CD4-positive, CD25-positive, alpha-beta regulatory T cell (primary cell): Measurements from ENCODE around the gene PNPLA3. TPM values are rescaled to one million over a fixed set of nuclear protein-coding genes. Genes with fewer than 3 reads are reported as not detected.

Source experiments
- ATAC-seq, 2 donors: fragments of 150-1000 bp; cut with Tn5 transposase; one replicate each; pipeline ENCODE4 v1.10.0; 2021; ENCODE audit warnings: low read depth in 2 of 2, moderate number of reproducible peaks in 2 of 2, moderate library complexity in 1 of 2
- DNase-seq, 3 donors: peaks; one replicate each; pipeline versions ENCODE4 v3.0.0 to v3.0.0-alpha.2; 2012 to 2022; ENCODE audit warnings: mixed read lengths in 1 of 3
- H3K27ac ChIP-seq: one replicate; pipeline ENCODE4 v1.7.0; 2013; ENCODE audit warnings: mild to moderate bottlenecking, low read length; ENCODE audit not compliant: insufficient read depth, poor library complexity, severe bottlenecking
- H3K27me3 ChIP-seq: one replicate; pipeline ENCODE4 v1.7.0; 2013; ENCODE audit warnings: low read length; ENCODE audit not compliant: control insufficient read depth, insufficient read depth
- H3K36me3 ChIP-seq: one replicate; pipeline ENCODE4 v1.7.0; 2013; ENCODE audit warnings: mild to moderate bottlenecking, low read length, moderate library complexity; ENCODE audit not compliant: control insufficient read depth, insufficient read depth
- H3K4me1 ChIP-seq: 2 replicates; pipeline ENCODE4 v1.7.0; 2013; ENCODE audit warnings: mild to moderate bottlenecking, low read length; ENCODE audit not compliant: insufficient read depth, control insufficient read depth, poor library complexity, severe bottlenecking
- H3K4me3 ChIP-seq: one replicate; pipeline ENCODE4 v1.7.0; 2013; ENCODE audit warnings: low read depth, mild to moderate bottlenecking, low read length, moderate library complexity
- H3K9me3 ChIP-seq, 2 experiments: 1 replicate in 1 of 2; 2 replicates in 1 of 2; pipeline ENCODE4 v1.7.0; 2013; ENCODE audit warnings: low read length in 2 of 2, mild to moderate bottlenecking in 1 of 2, moderate library complexity in 1 of 2; ENCODE audit not compliant: control insufficient read depth in 2 of 2
- H3K27ac Mint-ChIP-seq, 3 donors: one replicate each; pipeline ENCODE4 v1.8.0; 2020 to 2022; ENCODE audit warnings: mild to moderate bottlenecking in 3 of 3, mixed read lengths in 3 of 3, moderate library complexity in 2 of 3
- H3K27me3 Mint-ChIP-seq: one replicate; pipeline ENCODE4 v1.8.0; 2022; ENCODE audit warnings: mild to moderate bottlenecking, mixed read lengths
- H3K36me3 Mint-ChIP-seq: one replicate; pipeline ENCODE4 v1.8.0; 2020; ENCODE audit warnings: mixed read lengths
- H3K4me1 Mint-ChIP-seq, 4 donors: one replicate each; pipeline ENCODE4 v1.8.0; 2020 to 2022; ENCODE audit warnings: mixed read lengths in 4 of 4, mild to moderate bottlenecking in 1 of 4
- H3K4me3 Mint-ChIP-seq, 4 donors: one replicate each; pipeline ENCODE4 v1.8.0; 2020 to 2022; ENCODE audit warnings: mild to moderate bottlenecking in 4 of 4, mixed read lengths in 4 of 4, moderate library complexity in 3 of 4
- H3K9me3 Mint-ChIP-seq, 7 donors: one replicate each; pipeline ENCODE4 v1.8.0; 2020 to 2022; ENCODE audit warnings: mixed read lengths in 7 of 7, mild to moderate bottlenecking in 3 of 7, moderate library complexity in 2 of 7
- polyA plus RNA-seq, 4 donors: library from polyadenylated mRNA; unstranded; fragments of 300-500 nt; fragmentation: Illumina TruSeq; gene quantifications; one replicate each; pipeline ENCODE4 v1.2.3, GENCODE V29; 2021
- total RNA-seq: library from RNA; stranded (reverse); gene quantifications from one replicate; pipeline ENCODE4 v1.2.3, GENCODE V29; 2022

The PNPLA3 gene
- total and polyA plus RNA-seq, 5 donors from 2014 or later: not detected

DNA sequence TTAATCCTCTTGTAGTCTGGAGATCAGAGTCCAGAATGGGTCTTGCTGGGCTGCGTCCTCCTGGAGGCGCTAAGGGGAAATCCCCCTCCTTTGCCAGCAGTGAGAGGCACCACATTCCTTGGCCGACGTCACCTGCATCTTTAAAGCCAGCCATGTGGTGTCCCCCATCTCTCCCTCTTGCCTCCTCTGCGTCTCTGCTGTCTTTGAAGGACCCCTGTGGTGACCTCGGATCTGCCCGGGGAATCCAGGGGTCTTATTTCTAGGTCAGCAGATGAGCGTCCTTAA, 73.3 kb downstream of the PNPLA3 start:
- Histone ChIP-seq H3K4me3 (peak overlapping the region; percentile 79), H3K36me3 (peaks cover 22% of the 10 kb centered on the region), H3K27ac (peak overlapping the region; percentile 73), H3K9me3 (no peaks in the 10 kb centered on the region), H3K4me1 (peaks cover 18% of the 10 kb centered on the region), H3K27me3 (no peaks in the 10 kb centered on the region)
- Mint-ChIP-seq H3K9me3 (no peaks in the 10 kb centered on the region), H3K36me3 (peaks cover 26% of the 10 kb centered on the region), H3K27ac (peak overlapping the region; percentile 89 to 95 (median 93)), H3K4me3 (peak overlapping the region; percentile 87 to 97 (median 93)), H3K27me3 (no peaks in the 10 kb centered on the region), H3K4me1 (peaks cover 10 to 36% (median 21%) of the 10 kb centered on the region in 4 donors)
- no peak for DNase-seq
- no peak for ATAC-seq

Other genes starting within 250 kb of the PNPLA3 start
- gene EFCAB6, start 111.5 kb upstream of the PNPLA3 start, total RNA-seq: not detected
- gene EFCAB6, start 111.5 kb upstream of the PNPLA3 start, polyA plus RNA-seq: under 1 TPM in 3 of 4 donors, not detected in 1; 0.18 to 0.77 (median 0.30) TPM
- gene SULT4A1, start 61.3 kb upstream of the PNPLA3 start, total RNA-seq: not detected
- gene SULT4A1, start 61.3 kb upstream of the PNPLA3 start, polyA plus RNA-seq: not detected
- not detected for gene PNPLA5, start 31.8 kb upstream of the PNPLA3 start, total RNA-seq
- not detected for gene PNPLA5, start 31.8 kb upstream of the PNPLA3 start, polyA plus RNA-seq
- gene SAMM50, start 31.6 kb downstream of the PNPLA3 start, total RNA-seq: 25.1 TPM
- 10 to 100 TPM; 75.3 to 96.4 (median 76.6) TPM for gene SAMM50, start 31.6 kb downstream of the PNPLA3 start, polyA plus RNA-seq
- 20.6 TPM for gene PARVB, start 100.5 kb downstream of the PNPLA3 start, total RNA-seq
- 10 to 100 TPM in 1 of 4 donors, 1 to 10 TPM in 3; 3.7 to 13.8 (median 5.0) TPM for gene PARVB, start 100.5 kb downstream of the PNPLA3 start, polyA plus RNA-seq